OCI-LY7 (cell line): Measurements from ENCODE around the gene ZFP90.

Experiments
- EZH2phosphoT487 ChIP-seq: fragments of 200-600 bp; sonication (generic); IDR thresholded peaks from 2 replicates; pipeline ENCODE4 v1.6.1; 2018; ENCODE audit warnings: low read depth, borderline replicate concordance, mild to moderate bottlenecking, mixed run types, antibody characterized with exemption, low read length, moderate library complexity, mixed read lengths
- TF ChIP-seq, protein P1 (sequence below): fragments of 200-600 bp; sonication (generic); conservative IDR thresholded peaks from 2 replicates; pipeline ENCODE4 v1.5.1; 2014; ENCODE audit warnings: mild to moderate bottlenecking, antibody characterized with exemption, low read length, moderate library complexity, mixed read lengths

DNA sequence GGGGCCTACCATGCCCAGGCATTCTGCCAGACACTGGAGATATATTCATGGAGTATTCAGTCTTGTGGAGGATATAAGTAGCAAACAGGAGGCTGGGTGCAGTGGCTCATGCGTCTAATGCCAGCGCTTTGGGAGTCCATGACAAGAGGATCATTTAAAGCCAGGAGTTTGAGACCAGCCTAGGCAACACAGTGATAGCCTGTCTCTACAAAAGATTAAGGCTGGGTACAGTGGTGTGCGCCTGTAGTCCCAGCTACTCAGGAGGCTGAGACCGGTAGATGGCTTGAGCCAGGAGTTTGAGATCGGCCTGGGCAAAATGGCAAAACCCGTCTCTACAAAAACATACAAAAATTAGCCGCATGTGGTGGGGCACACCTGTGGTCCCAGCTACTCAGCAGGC lies 68.4 kb downstream of the ZFP90 start:
- no peak for TF ChIP-seq EZH2phosphoT487
- TF ChIP-seq, protein P1, sequence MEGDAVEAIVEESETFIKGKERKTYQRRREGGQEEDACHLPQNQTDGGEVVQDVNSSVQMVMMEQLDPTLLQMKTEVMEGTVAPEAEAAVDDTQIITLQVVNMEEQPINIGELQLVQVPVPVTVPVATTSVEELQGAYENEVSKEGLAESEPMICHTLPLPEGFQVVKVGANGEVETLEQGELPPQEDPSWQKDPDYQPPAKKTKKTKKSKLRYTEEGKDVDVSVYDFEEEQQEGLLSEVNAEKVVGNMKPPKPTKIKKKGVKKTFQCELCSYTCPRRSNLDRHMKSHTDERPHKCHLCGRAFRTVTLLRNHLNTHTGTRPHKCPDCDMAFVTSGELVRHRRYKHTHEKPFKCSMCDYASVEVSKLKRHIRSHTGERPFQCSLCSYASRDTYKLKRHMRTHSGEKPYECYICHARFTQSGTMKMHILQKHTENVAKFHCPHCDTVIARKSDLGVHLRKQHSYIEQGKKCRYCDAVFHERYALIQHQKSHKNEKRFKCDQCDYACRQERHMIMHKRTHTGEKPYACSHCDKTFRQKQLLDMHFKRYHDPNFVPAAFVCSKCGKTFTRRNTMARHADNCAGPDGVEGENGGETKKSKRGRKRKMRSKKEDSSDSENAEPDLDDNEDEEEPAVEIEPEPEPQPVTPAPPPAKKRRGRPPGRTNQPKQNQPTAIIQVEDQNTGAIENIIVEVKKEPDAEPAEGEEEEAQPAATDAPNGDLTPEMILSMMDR: no peak
